UCSD-AML1 (cell line): ENCODE data around the gene HOXB5.

ENCODE experiments used
- DNase-seq: peaks from one replicate; lab custom pipeline; 2025; ENCODE audit not compliant: unreplicated experiment; lab: John Stamatoyannopoulos, UW

The HOXB5 gene

GRCh38 chr17:48616717-48617470, 23.3 kb upstream of the HOXB5 start:
- DNase-seq = no peak

GRCh38 chr17:48615963-48616716, 22.6 kb upstream of the HOXB5 start:
- DNase-seq = no peak

- DNase-seq = no peak
Observed at GRCh38 chr17:48615047-48615962, 21.7 kb upstream of the HOXB5 start, which contains the start of gene HOXB8. HOXB8 (minus strand) TSS chr17:48615292; CDS start chr17:48614704, 588 bp downstream.

- no peak for DNase-seq
Observed at GRCh38 chr17:48613862-48614694, 20.5 kb upstream of the HOXB5 start.

GRCh38 chr17:48612854-48613691, 19.5 kb upstream of the HOXB5 start:
- peak; percentile 25 for DNase-seq

GRCh38 chr17:48612456-48612853, 18.9 kb upstream of the HOXB5 start:
- no peak for DNase-seq

- DNase-seq = no peak
Observed at GRCh38 chr17:48611681-48612455, 18.3 kb upstream of the HOXB5 start.

GRCh38 chr17:48611213-48611612, 17.6 kb upstream of the HOXB5 start:
- DNase-seq = no peak

- no peak for DNase-seq
Observed at GRCh38 chr17:48610282-48611211, 17.0 kb upstream of the HOXB5 start, which contains the start of gene HOXB7. HOXB7 (minus strand) TSS chr17:48611017; CDS start chr17:48610918, 99 bp downstream.

- DNase-seq = no peak
Observed at GRCh38 chr17:48609759-48610281, 16.2 kb upstream of the HOXB5 start.

- DNase-seq = no peak
Observed at GRCh38 chr17:48609033-48609432, 15.5 kb upstream of the HOXB5 start.

GRCh38 chr17:48608494-48608834, 14.9 kb upstream of the HOXB5 start:
- no peak for DNase-seq

- no peak for DNase-seq
Observed at GRCh38 chr17:48606892-48607614, 13.5 kb upstream of the HOXB5 start.

- DNase-seq = no peak
Observed at GRCh38 chr17:48605991-48606891, 12.7 kb upstream of the HOXB5 start.

- DNase-seq = no peak
Observed at GRCh38 chr17:48605409-48605919, 11.9 kb upstream of the HOXB5 start.
